ENCODE measurements around the gene FBXW12.

Gene FBXW12

DNA sequence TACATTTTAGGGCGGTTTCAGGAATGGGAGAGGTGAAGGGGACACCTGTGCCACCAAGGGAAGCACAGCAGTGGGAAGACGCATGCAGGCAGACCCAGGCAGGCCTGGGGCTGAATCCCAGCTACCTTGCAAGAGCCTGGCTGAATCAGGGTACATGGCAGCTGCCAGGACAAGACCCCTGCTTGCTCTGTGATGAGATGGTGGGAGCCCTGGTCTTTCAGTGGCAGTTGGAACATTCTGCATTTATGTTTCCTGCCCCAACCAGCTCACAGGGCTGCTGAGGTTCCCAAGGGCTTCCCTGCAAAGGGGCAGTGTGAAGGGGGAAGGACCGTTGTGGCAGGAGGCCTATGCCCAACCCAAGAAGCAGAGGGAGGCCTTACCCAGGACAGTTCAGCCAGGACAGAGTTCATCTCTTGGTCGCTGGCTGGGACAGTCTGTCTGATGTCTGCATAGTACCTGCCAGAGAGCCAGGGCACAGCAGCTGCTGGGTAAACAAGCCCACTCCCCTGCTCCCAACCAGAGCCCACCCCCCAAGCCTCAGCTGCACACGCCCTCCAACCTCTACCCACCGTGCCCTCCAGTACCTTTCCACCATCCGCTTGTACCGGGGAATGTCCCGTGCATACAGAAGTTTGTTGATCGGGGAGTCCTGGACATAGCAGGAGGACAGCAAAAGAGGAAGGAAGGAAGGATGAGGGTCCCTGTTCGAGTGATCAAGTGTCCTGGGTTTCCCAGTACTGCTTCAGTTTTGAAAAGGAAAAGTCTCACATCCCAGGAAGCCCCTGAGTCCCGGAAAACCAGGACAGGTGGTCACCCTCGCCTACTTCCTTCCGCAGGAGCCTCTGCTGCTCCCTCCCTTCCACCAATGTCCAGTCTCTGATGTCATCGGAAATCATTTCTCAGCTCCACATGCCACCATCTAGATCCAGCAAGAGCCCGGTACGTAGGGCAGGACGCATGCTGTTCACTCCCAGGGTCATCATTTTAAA lies 34.7 kb downstream of the FBXW12 start:
- Histone ChIP-seq H3K9me3 (no peaks in the 10 kb centered on the region), H3K4me2 (no peak overlapping the region), H3K4me3 (no peak overlapping the region), H3K27me3 (no peaks in the 10 kb centered on the region), H3K4me1 (no peaks in the 10 kb centered on the region), H4K20me1 (peaks cover 80% of the 10 kb centered on the region), H3K9ac (no peak overlapping the region), H3K36me3 (peaks cover 99% of the 10 kb centered on the region), H3K27ac (no peak overlapping the region)
- no peak for TF ChIP-seq Cebpa-rat (IDR thresholded peaks at IDR 0.05)

- H3K27me3 ChIP-seq, result no peaks in the 10 kb centered on the region
- no peaks in the 10 kb centered on the region for H3K9me3 ChIP-seq
- H3K4me3 ChIP-seq, result no peak overlapping the region
- no peak overlapping the region for H3K9ac ChIP-seq
- TF ChIP-seq Cebpa-rat (IDR thresholded peaks at IDR 0.05), result no peak
- no peak overlapping the region for H3K4me2 ChIP-seq
- no peaks in the 10 kb centered on the region for H3K4me1 ChIP-seq
- no peak overlapping the region for H3K27ac ChIP-seq
- H4K20me1 ChIP-seq, result peaks cover 87% of the 10 kb centered on the region
- peaks cover 100% of the 10 kb centered on the region for H3K36me3 ChIP-seq
These were observed 35.6 kb downstream of the FBXW12 start for GRCh38 chr3:48407542-48408099.

GRCh38 chr3:48408823-48409281 lies 36.8 kb downstream of the FBXW12 start:
- no peak overlapping the region for H3K4me2 ChIP-seq
- H3K27me3 ChIP-seq, result no peaks in the 10 kb centered on the region
- H3K27ac ChIP-seq, result no peak overlapping the region
- no peak overlapping the region for H3K9ac ChIP-seq
- peaks cover 8% of the 10 kb centered on the region for H3K4me1 ChIP-seq
- no peaks in the 10 kb centered on the region for H3K9me3 ChIP-seq
- H3K4me3 ChIP-seq, result no peak overlapping the region
- peaks cover 89% of the 10 kb centered on the region for H4K20me1 ChIP-seq
- no peak for TF ChIP-seq Cebpa-rat (IDR thresholded peaks at IDR 0.05)
- peaks cover 100% of the 10 kb centered on the region for H3K36me3 ChIP-seq

DNA sequence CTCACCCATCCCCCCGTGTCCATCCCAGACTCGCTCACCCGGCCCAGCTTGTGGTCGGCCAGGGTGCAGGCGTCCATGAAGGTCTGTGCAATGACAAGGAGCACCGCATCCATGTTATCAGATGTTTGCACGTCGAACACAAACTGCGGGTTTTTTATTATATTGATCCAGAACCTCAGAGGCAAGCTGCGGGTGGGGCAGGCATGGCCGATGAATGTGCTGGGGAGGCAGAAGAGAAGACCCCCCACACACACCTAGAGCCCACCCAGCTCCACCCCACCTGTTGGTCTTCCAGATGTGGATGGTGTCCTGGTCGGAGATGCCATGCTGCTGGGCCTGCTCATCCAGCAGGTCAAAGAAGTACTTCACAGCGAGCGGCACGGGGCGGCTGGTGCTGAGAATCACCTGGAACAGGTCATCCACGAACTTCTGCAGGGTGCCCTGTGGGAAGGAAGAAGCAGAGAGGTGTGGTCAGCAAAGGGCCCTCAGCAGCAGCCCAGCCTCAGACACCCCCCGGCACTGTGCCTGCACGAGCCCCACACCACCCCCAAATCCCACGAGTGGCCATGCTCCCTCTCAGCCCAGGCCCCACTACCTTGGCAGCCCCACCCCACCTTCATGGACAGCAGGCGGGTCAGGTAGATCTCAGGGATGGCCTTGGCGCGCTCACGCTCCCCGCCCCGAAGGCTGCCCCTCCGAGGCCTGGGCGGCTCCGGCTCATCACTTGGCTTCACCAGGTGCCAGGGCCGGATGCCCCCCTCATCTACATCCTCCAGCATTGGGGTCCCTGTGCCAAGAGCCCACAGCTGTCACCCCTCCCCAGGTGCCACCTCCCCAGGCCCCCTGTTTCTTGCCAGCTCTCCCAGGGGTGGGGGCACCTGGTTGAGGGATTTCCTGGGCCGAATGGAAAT lies 37.5 kb downstream of the FBXW12 start:
- Histone ChIP-seq H3K9ac (no peak overlapping the region), H3K27ac (no peak overlapping the region), H4K20me1 (peaks cover 89% of the 10 kb centered on the region), H3K27me3 (no peaks in the 10 kb centered on the region), H3K9me3 (no peaks in the 10 kb centered on the region), H3K36me3 (peaks cover 100% of the 10 kb centered on the region), H3K4me2 (no peak overlapping the region), H3K4me3 (no peak overlapping the region), H3K4me1 (peaks cover 12% of the 10 kb centered on the region)
- no peak for TF ChIP-seq Cebpa-rat (IDR thresholded peaks at IDR 0.05)

- H3K27ac ChIP-seq, result no peak overlapping the region
- H3K9ac ChIP-seq, result no peak overlapping the region
- H3K36me3 ChIP-seq, result peaks cover 100% of the 10 kb centered on the region
- H4K20me1 ChIP-seq, result peaks cover 90% of the 10 kb centered on the region
- no peak for TF ChIP-seq Cebpa-rat (IDR thresholded peaks at IDR 0.05)
- H3K27me3 ChIP-seq, result no peaks in the 10 kb centered on the region
- peaks cover 12% of the 10 kb centered on the region for H3K4me1 ChIP-seq
- no peak overlapping the region for H3K4me3 ChIP-seq
- no peak overlapping the region for H3K4me2 ChIP-seq
- H3K9me3 ChIP-seq, result no peaks in the 10 kb centered on the region
These were observed 38.4 kb downstream of the FBXW12 start for GRCh38 chr3:48410205-48411040.

DNA sequence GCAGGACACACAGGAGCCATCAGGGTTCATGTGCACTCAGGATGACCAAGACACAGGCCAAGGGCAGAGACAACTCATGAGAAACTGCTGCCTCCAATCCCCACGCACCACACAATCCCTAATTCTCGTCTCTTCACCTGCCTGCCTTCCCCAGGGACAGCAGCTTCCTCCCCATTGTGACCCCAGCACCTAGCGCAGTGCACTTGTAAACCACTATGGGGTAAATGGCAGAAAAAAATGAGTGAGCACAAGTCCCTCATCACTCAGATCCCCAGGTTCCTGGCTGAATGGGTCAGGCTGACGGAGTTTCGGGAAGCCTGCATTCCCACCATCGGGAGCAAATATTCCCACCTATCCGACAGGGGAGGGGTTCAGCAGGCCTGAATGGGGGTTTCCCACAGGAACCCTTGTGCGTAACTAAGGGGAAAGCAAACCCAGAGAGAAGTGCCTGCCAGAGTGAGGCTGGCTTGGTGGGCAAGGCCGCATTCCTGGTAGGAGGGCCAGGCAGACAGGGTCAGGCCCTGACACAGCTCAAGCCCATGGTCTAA lies 39.1 kb downstream of the FBXW12 start:
- H3K4me2 ChIP-seq, result no peak overlapping the region
- peaks cover 12% of the 10 kb centered on the region for H3K4me1 ChIP-seq

DNA sequence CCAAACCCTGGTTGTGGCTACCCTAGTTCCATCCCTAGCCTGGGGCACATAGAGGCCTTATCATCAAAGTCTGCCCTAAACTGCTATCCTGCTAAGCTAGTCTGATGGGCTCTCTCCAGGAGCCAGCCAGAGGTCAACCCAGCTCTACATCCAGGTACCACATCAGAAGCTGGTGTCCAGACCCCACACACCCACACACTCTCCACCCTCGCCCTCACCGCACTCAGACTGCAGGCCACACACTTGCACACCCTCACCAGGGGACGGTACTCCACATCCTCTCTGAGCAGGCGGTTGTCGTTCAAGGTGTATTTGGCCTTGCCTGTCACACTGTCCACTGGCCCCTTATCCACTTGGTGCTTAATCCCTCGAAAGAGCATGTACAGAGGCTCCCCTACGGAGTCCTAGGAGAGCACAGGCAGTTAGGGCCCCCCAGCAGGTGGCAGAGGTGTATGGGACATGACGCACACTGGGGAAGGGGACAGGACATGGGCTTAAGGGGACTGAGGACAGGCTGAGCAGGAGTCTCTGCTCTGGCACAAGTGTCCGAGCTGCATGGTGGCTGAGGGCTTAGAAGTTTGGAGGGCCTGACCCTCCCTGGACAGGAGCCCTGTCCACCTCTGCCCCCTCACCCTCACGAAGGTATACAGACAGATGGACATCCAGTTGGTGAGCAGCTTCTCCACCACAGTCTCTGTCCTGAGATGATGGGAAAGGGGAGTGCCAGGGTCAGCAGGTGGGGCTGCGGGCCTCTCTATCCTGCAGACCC lies 39.8 kb downstream of the FBXW12 start:
- Histone ChIP-seq H3K27ac (no peak overlapping the region), H4K20me1 (peaks cover 90% of the 10 kb centered on the region), H3K9me3 (no peaks in the 10 kb centered on the region), H3K4me1 (peaks cover 12% of the 10 kb centered on the region), H3K27me3 (no peaks in the 10 kb centered on the region), H3K36me3 (peaks cover 100% of the 10 kb centered on the region), H3K4me3 (no peak overlapping the region), H3K4me2 (no peak overlapping the region), H3K9ac (0 out of 2 replicates have a peak overlapping the region, but pooled peaks have one; percentile 10)
- TF ChIP-seq Cebpa-rat (IDR thresholded peaks at IDR 0.05), result no peak

More for the DNA sequence above, 39.1 kb downstream of the FBXW12 start:
- no peaks in the 10 kb centered on the region for H3K27me3 ChIP-seq
- no peaks in the 10 kb centered on the region for H3K9me3 ChIP-seq
- H4K20me1 ChIP-seq, result peaks cover 90% of the 10 kb centered on the region
- no peak overlapping the region for H3K27ac ChIP-seq
- no peak overlapping the region for H3K4me3 ChIP-seq
- H3K9ac ChIP-seq, result 0 out of 2 replicates have a peak overlapping the region, but pooled peaks have one; percentile 10
- TF ChIP-seq Cebpa-rat (IDR thresholded peaks at IDR 0.05), result no peak
- peaks cover 100% of the 10 kb centered on the region for H3K36me3 ChIP-seq

DNA sequence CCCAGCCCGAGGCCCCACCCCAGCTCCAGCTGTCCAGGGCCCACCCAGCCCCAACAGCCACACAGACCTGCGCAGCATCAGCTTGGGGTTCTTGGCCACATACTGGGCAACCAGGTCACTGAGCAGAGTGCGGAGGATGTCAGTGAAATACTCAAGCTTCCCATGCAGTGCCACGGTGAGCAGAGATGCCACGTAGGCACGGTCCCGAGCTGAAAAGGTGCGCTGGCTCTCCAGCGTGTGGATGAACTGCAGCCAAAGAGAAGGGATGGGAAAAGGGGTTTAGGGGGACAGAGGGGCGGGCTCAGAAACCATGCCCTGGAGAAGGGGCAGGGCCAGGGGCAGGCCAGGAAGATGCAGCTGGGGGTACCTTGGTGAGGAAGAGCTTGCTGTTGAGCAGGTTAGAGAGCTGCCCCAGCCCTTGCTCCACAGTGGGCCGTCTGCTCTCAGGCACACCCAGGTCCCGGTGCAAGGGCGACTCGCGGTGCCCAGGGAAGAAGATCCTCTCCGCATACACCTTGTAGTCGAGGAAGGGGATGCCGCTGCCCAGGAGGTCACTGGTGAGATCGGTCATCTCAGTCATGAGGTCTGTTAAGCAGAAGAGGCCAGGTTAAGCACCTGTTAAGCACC lies 40.5 kb downstream of the FBXW12 start:
- Histone ChIP-seq H3K4me2 (no peak overlapping the region), H4K20me1 (peaks cover 90% of the 10 kb centered on the region), H3K27me3 (no peaks in the 10 kb centered on the region), H3K27ac (no peak overlapping the region), H3K9me3 (no peaks in the 10 kb centered on the region), H3K36me3 (peaks cover 100% of the 10 kb centered on the region), H3K4me3 (no peak overlapping the region), H3K9ac (peak overlapping the region; percentile 35; the same call in 1 of the 2 replicates), H3K4me1 (peaks cover 12% of the 10 kb centered on the region)
- TF ChIP-seq Cebpa-rat (IDR thresholded peaks at IDR 0.05), result no peak
